Keratinocyte (primary cell): ENCODE measurements around the gene WNT10A. TPM values are rescaled to one million over a fixed set of nuclear protein-coding genes. Genes with fewer than 3 reads are reported as not detected.
"Not testable (repeated sequence)": the region's sequence is repeated elsewhere in the genome, so short reads cannot be mapped to it uniquely, and the experiment has no call there.

Source experiments
- DNase-seq: peaks from one replicate; pipeline ENCODE4 v3.0.0-alpha.2; 2011; ENCODE audit warnings: low read depth, missing footprints, low spot score
- FAIRE-seq: peaks from 2 replicates; lab custom pipeline; 2011; peaks lifted over from hg19 to GRCh38; lab: Jason Lieb, UNC
- H2AFZ ChIP-seq: 2 replicates; pipeline ENCODE4 v1.6.0; 2012; ENCODE audit warnings: low read length, control low read depth, inconsistent platforms; ENCODE audit not compliant: control insufficient read depth
- H3K27ac ChIP-seq: 2 replicates; pipeline ENCODE4 v1.5.1; 2011; ENCODE audit warnings: low read length; ENCODE audit not compliant: control insufficient read depth, insufficient read depth
- H3K27me3 ChIP-seq: 3 replicates; pipeline ENCODE4 v1.6.0; 2011; ENCODE audit warnings: low read length; ENCODE audit not compliant: control insufficient read depth, insufficient read depth; ENCODE audit errors: extremely low read depth
- H3K36me3 ChIP-seq, 2 experiments: 2 replicates in 1 of 2; 3 replicates in 1 of 2; pipeline ENCODE4 v1.5.1; 2011; ENCODE audit warnings: low read length in 2 of 2, mild to moderate bottlenecking in 1 of 2; ENCODE audit not compliant: control insufficient read depth in 2 of 2, insufficient read depth in 2 of 2; ENCODE audit errors: extremely low read depth in 1 of 2
- H3K4me1 ChIP-seq: 3 replicates; pipeline ENCODE4 v1.5.1; 2011; ENCODE audit warnings: low read length; ENCODE audit not compliant: control insufficient read depth, insufficient read depth; ENCODE audit errors: extremely low read depth
- H3K4me2 ChIP-seq: 3 replicates; pipeline ENCODE4 v1.6.0; 2011; ENCODE audit warnings: low read depth, low read length; ENCODE audit not compliant: control insufficient read depth, insufficient read depth; ENCODE audit errors: extremely low read depth
- H3K4me3 ChIP-seq, 3 experiments: fragments of 200-600 bp in 1 of 3; sonication (generic) in 1 of 3; 2 replicates in 2 of 3; 3 replicates in 1 of 3; pipeline ENCODE4 v1.5.1; 2011 to 2016; ENCODE audit warnings: low read length in 3 of 3, mild to moderate bottlenecking in 3 of 3, control low read depth in 2 of 3, inconsistent platforms in 1 of 3, low read depth in 1 of 3, mixed read lengths in 1 of 3, mixed run types in 1 of 3, moderate library complexity in 1 of 3; ENCODE audit not compliant: control insufficient read depth in 2 of 3, insufficient read depth in 2 of 3; ENCODE audit errors: extremely low read depth in 1 of 3
- H3K79me2 ChIP-seq: 2 replicates; pipeline ENCODE4 v1.6.0; 2012; ENCODE audit warnings: low read length; ENCODE audit not compliant: control insufficient read depth, insufficient read depth
- H3K9ac ChIP-seq: 3 replicates; pipeline ENCODE4 v1.6.0; 2011; ENCODE audit warnings: low read length; ENCODE audit not compliant: control insufficient read depth, insufficient read depth; ENCODE audit errors: extremely low read depth
- H3K9me1 ChIP-seq: 3 replicates; pipeline ENCODE4 v1.6.0; 2011; ENCODE audit warnings: low read length; ENCODE audit not compliant: control insufficient read depth, insufficient read depth; ENCODE audit errors: extremely low read depth
- H3K9me3 ChIP-seq: 2 replicates; pipeline ENCODE4 v1.5.1; 2012; ENCODE audit warnings: low read depth, low read length; ENCODE audit not compliant: control insufficient read depth
- H4K20me1 ChIP-seq: 3 replicates; pipeline ENCODE4 v1.6.0; 2011; ENCODE audit warnings: low read length; ENCODE audit not compliant: control insufficient read depth, insufficient read depth; ENCODE audit errors: extremely low read depth
- EZH2 ChIP-seq: IDR thresholded peaks from one replicate; pipeline ENCODE4 v1.6.1; 2012; ENCODE audit warnings: inconsistent platforms, mild to moderate bottlenecking, low read length, moderate library complexity
- dilution Hi-C: fragments of 300-500 bp; cut with MboI; formaldehyde crosslinking; loops from one replicate; pipeline ENCODE4 v1.7.0; 2020; ENCODE audit warnings: low sequenced_read_pairs; ENCODE audit not compliant: extremely low pct_ligation_motif_present
- polyA plus RNA-seq, 5 experiments: library from polyadenylated mRNA; depleted of rRNA in 3 of 5; stranded (reverse) in 3 of 5; stranded (forward) in 1 of 5; unstranded in 1 of 5; fragments of >200 nt; gene quantifications; 1 replicate in 1 of 5; 2 replicates in 3 of 5; 3 replicates in 1 of 5; pipeline versions ENCODE4 v1.2.1 to v1.2.3, GENCODE V29; 2011 to 2012; ENCODE audit warnings: missing spikeins in 2 of 5, low read depth in 1 of 5, low replicate concordance in 1 of 5
- TF ChIP-seq, protein P1 (sequence below), 3 experiments: IDR thresholded peaks in 1 of 3; conservative IDR thresholded peaks in 1 of 3; optimal IDR thresholded peaks in 1 of 3; 2 replicates in 2 of 3; 3 replicates in 1 of 3; pipeline versions ENCODE3 to v1.5.1; 2011; ENCODE audit warnings: low read length in 3 of 3, mild to moderate bottlenecking in 3 of 3, moderate library complexity in 2 of 3, control low read depth in 1 of 3, inconsistent platforms in 1 of 3; ENCODE audit not compliant: insufficient read depth in 2 of 3; ENCODE audit errors: extremely low read depth in 1 of 3

WNT10A gene
- polyA plus RNA-seq, 1 donor (not counting 4 experiments of a cell fraction or from before 2014, with no cell fraction given) = 2.1 TPM

DNA sequence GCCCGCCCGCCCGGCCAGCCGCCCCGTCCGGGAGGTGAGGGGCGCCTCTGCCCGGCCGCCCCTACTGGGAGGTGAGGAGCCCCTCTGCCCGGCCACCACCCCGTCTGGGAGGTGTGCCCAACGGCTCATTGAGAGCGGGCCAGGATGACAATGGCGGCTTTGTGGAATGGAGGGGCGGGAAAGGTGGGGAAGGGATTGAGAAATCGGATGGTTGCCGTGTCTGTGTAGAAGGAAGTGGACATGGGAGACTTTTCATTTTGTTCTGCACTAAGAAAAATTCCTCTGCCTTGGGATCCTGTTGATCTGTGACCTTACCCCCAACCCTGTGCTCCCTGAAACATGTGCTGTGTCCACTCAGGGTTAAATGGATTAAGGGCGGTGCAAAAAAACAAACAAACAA, 33.7 kb upstream of the WNT10A start:
- FAIRE-seq, H3K9me3 ChIP-seq, DNase-seq, H2AFZ ChIP-seq, H3K36me3 ChIP-seq, H3K4me2 ChIP-seq, H3K27me3 ChIP-seq, H3K27ac ChIP-seq, H3K9ac ChIP-seq, H3K9me1 ChIP-seq, H3K4me1 ChIP-seq, H4K20me1 ChIP-seq, dilution Hi-C loops, H3K79me2 ChIP-seq, H3K4me3 ChIP-seq: not testable (repeated sequence)

DNA sequence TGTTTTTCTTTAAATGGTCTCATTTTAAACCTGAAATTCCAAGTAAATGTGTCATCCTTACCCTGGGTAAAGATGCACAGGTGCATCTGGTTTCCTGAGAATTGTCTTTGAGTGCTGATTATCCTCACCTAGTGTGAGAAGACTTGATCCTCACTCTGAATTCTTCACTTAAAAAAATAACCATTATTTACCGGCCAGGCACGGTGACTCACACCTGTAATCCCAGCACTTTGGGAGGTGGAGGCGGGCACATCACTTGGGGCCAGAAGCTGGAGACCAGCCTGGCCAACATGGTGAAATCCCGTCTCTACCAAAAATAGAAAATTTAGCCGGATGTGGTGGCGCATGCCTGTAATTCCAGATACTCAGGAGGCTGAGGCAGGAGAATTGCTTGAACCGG, 30.9 kb upstream of the WNT10A start:
- no peak for DNase-seq
- H3K9me3 ChIP-seq = no peaks in the 10 kb centered on the region
- dilution Hi-C loops = no loop called here
- no peak for TF ChIP-seq EZH2
- TF ChIP-seq, protein P1, sequence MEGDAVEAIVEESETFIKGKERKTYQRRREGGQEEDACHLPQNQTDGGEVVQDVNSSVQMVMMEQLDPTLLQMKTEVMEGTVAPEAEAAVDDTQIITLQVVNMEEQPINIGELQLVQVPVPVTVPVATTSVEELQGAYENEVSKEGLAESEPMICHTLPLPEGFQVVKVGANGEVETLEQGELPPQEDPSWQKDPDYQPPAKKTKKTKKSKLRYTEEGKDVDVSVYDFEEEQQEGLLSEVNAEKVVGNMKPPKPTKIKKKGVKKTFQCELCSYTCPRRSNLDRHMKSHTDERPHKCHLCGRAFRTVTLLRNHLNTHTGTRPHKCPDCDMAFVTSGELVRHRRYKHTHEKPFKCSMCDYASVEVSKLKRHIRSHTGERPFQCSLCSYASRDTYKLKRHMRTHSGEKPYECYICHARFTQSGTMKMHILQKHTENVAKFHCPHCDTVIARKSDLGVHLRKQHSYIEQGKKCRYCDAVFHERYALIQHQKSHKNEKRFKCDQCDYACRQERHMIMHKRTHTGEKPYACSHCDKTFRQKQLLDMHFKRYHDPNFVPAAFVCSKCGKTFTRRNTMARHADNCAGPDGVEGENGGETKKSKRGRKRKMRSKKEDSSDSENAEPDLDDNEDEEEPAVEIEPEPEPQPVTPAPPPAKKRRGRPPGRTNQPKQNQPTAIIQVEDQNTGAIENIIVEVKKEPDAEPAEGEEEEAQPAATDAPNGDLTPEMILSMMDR (optimal IDR thresholded peaks at IDR 0.05 in 1 of 3, IDR thresholded peaks at IDR 0.05 in 1 of 3, conservative IDR thresholded peaks at IDR 0.05 in 1 of 3; ENCODE audit: extremely low read depth in 1 of 3, insufficient read depth in 2 of 3, low read length in 3 of 3) = no peak
- no peaks in the 10 kb centered on the region for H3K36me3 ChIP-seq
- H3K79me2 ChIP-seq = no peaks in the 10 kb centered on the region
- H3K4me1 ChIP-seq = peaks cover 9% of the 10 kb centered on the region
- no peaks in the 10 kb centered on the region for H3K9me1 ChIP-seq
- H3K27ac ChIP-seq = no peak overlapping the region
- no peak overlapping the region for H3K9ac ChIP-seq
- H3K4me2 ChIP-seq = no peak overlapping the region
- no peak for FAIRE-seq
- no peak overlapping the region for H3K4me3 ChIP-seq
- no peaks in the 10 kb centered on the region for H4K20me1 ChIP-seq
- H2AFZ ChIP-seq = no peak overlapping the region
- H3K27me3 ChIP-seq = no peaks in the 10 kb centered on the region

DNA sequence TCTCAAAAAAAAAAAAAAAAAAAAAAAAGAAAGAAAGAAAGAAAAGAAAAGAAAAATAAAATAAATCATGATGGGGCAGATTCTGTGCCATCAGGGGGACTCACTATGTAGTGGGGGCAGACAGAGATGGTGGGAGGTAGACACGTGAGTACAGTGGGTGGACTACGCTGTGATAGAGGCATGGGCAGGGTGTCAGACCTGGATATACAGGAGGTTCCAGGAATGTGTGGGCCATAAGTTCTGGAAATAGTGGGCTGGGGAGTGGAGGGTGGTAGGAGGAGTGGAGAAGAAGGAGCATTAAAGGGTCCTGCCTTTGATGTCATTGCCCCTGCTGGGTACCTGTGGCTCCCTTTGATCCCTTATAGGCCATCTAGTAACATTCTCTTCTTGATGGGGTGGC, 29.9 kb upstream of the WNT10A start:
- Histone ChIP-seq H2AFZ (no peak overlapping the region), H3K9ac (no peak overlapping the region), H3K4me1 (peaks cover 9% of the 10 kb centered on the region), H4K20me1 (no peaks in the 10 kb centered on the region), H3K9me3 (no peaks in the 10 kb centered on the region), H3K36me3 (no peaks in the 10 kb centered on the region), H3K9me1 (no peaks in the 10 kb centered on the region), H3K79me2 (no peaks in the 10 kb centered on the region), H3K4me3 (no peak overlapping the region), H3K27ac (no peak overlapping the region), H3K4me2 (no peak overlapping the region), H3K27me3 (peaks cover 4% of the 10 kb centered on the region)
- TF ChIP-seq, protein P1 (optimal IDR thresholded peaks at IDR 0.05 in 1 of 3, IDR thresholded peaks at IDR 0.05 in 1 of 3, conservative IDR thresholded peaks at IDR 0.05 in 1 of 3; ENCODE audit: extremely low read depth in 1 of 3, insufficient read depth in 2 of 3, low read length in 3 of 3) = no peak
- no peak for TF ChIP-seq EZH2
- FAIRE-seq = no peak
- no peak for DNase-seq
- dilution Hi-C loops = no loop called here
